ENCODE data around the gene GTF2F2.

GTF2F2 gene

DNA sequence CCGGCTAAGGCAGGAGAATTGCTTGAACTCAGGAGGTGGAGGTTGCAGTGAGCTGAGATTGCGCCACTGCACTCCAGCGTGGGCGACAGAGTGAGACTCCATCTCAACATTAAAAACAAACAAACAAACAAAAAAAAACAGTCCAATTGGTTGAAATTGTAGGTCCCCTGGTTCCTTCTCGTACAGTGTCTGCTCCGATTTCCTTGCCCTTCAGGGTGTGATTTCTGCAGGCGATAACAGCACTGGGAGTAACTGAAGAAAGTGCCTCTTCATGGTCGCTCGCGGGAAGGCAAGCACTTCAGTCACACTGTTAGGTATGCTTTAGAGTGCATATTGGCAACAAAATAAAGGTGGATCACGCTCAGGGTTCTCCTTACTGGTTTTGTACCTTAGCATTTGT, 181.0 kb downstream of the GTF2F2 start:
- no peak for DNase-seq (ENCODE audit: low spot score)

DNA sequence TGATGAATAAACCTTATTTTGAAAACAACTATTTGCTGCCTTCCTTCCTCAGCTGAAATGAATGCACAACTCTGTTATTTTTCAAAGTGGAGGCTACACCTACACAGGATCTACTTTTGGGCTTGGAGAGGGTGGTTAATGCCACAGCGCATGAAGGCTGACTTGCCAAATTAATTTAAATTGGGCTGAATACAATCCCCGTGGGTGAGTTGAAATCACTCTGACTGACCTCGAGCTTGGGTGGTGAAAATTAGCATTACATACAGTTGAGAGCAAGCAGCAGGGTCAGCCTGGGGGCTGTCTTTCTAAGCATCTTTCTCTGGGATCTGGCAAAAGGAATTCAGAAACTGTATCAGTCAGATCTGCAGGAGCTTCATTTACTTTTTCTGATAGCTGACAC, 182.2 kb downstream of the GTF2F2 start:
- DNase-seq (ENCODE audit: low spot score) = no peak

DNA sequence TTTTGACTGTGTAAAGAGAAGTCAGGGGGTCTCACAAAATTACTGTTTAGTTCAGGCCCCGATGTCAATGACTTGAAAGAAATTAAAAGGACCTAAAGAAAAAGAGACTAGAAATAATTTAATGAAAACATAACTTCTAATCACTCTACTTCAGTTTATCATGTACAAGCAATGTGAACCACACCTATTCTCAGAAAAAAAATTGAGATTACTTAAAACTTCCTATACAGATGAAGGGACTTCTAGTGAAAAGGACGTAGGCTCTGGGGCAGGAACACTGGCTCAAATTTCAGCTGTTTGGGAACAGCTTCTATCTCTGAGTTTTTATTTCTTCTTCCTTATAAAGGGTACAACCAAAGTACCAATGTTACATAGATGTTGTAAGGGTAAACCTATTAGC, 182.7 kb downstream of the GTF2F2 start:
- no peak for DNase-seq (ENCODE audit: low spot score)

DNA sequence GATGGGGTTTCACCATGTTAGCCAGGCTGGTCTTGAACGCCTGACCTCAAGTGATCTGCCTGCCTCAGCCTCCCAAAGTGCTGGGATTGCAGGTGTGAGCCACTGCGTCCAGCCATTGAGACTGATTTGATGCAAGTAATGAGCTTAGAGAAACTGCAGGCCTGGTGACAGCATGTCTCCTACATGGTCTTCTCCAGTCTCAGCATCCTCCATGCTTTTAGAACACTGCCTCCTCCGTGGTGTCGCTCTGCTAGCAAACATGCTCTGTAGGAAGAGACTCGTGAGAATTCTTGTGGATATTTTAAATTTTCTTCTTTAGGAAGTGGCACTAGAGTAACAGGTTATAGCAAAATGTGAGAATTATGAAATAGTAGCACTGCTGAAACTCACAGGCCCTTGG, 183.6 kb downstream of the GTF2F2 start:
- no peak for DNase-seq (ENCODE audit: low spot score)

DNA sequence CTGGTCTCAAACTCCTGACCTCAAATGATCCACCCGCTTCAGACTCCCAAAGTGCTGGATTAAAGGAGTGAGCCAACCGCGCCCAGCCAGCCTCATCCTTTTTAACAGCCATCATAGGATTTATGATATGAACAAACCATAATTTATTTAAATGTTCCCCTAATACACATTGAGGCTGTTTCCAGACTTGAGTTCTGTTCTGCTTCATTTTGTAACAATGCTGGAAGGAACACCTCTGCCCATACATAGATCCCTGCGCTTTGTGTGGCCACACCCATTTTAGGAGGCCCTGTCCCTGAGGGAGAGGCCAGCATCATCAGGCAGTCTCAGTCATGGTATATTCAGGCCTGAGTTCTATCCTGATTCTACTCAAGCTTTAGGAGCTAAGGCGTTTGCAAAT, 184.8 kb downstream of the GTF2F2 start:
- DNase-seq (ENCODE audit: low spot score) = no peak

DNA sequence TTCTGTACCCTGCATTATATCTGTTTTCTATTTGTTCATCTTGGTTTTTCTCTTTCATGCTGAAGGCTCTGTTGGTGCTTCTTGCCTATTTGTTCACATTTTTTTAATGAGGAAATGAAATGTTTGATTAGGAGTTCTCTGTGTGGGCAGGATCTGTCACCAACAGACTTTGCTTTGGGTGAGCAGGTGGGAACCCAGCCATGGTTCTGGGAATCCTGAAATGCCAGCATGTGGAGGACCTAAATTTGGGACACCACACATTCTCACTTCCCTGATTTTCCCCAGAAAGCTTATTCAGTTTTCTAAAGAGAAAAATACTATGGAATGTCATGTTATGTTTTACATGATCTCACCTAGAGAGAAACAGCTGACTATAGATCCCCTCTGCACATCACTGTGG, 186.7 kb downstream of the GTF2F2 start:
- DNase-seq (ENCODE audit: low spot score) = no peak

DNA sequence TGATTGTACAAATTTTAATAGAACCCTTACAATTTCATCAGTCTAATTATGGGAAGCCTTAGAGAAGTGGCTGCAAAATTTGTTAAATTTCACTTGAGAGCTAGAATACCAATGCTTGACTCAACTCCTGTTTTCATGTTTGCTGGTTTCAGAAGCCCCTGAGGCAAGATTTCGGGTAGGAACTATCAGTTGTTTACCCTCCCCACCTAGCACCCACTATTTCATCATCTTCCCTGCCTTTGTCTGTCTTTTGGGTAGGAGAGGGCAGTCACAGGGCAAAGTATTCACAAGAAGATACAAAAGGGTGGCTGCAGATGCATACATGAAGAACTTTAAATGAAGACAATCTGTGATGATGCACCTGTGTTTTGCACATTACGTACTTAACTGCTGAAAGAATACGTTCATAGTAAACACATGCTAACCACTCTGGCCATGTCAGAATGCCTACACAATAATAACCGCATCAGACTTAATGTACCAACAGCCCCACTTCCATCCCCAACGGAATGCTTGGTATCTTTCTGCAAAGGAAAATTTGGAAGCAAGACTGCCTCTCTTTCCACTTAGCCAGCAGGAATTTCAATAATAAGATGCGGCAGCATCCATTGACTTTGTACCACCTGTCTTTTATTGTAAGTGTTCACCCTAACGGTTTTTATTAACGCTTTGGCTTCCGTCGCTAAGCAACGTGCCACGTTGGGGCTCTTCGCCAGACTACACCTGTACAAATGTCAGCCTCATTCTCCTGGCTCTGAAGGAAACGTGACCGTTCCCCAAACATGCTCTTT, 190.2 kb downstream of the GTF2F2 start:
- no peak for DNase-seq (ENCODE audit: low spot score)

DNA sequence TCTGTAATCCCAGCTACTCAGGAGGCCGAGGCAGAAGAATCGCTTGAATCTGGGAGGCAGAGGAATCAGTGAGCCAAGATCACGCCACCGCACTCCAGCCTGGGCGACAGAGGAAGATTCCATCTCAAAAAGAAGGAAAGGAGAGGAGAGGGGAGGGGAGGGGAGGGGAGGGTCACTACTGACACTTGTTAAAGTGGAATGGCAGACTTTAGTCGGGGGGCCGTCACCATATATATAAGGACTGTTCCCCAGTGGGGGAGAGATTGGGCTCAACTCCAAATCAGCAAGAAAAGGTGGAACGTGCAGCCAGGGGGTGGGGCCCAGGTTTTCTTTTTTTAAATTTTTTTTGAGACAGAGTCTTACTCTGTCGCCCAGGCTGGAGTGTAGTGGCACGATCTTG, 194.5 kb downstream of the GTF2F2 start:
- DNase-seq (ENCODE audit: low spot score) = no peak

DNA sequence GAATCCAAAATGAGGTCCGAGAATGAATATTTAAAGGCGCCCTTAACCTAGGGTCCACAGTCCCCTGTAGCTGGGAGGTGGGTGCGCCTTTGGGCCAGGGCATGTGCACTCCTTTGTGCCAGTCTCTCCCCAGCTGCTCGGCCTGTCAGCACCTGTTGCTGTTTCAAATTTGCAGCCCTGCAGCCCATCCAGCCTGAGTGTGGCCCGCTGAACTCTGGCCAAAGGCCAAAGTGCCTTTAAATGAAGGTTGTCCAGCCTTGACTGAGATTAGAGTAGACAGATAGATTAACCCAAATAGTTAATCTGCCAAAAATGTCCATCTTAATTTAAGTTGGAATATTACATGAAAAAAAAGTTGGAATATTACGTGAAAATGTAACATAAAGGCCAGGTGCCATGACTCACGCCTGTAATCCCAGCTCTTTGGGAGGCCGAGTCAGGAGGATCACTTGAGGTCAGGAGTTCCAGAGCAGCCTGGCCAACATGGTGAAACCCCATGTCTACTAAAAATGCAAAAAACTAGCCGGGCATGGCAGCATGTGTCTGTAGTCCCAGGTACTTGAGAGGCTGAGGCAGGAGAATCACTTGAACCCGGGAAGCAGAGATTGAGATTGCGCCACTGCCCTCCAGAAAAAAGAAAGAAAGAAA, 195.3 kb downstream of the GTF2F2 start:
- DNase-seq (ENCODE audit: low spot score) = no peak

DNA sequence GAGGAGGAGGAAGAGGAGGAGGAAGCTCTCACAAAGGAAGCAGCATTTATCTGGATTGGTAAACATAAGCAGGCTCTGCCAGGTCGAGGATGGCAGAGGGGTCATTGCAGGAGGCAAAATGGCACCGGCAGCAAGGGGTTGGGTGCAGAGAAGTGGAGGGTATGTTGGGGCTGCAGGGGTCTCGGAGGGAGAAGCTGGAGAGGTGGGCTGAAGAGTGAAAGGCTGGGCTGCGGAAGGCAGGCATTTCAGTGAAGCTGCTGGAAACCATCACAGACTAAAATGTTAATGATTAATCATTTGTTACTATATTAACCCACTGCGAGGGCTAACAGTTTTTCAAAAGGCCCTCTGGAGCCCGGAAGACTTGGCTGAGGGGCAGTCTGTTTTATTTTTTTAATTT, 196.0 kb downstream of the GTF2F2 start:
- peak; percentile 69 for DNase-seq (ENCODE audit: low spot score)

DNA sequence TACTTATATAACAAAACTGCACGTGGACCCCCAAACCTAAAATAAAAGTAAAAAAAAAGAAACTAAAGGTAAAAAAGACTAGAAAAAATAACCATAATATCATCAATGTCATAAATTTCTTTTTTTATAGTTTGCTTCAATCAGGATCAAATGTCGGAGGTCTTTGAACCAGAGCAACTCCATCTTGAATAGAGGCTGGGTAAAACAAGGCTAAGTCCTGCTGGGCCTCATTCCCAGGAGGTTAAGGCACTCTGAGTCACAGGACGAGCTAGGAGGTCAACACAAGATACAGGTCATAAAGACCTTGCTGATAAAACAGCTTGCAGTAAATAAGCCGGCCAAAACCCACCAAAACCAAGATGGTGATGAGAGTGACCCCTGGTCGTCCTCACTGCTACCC, 196.7 kb downstream of the GTF2F2 start:
- DNase-seq (ENCODE audit: low spot score) = no peak

DNA sequence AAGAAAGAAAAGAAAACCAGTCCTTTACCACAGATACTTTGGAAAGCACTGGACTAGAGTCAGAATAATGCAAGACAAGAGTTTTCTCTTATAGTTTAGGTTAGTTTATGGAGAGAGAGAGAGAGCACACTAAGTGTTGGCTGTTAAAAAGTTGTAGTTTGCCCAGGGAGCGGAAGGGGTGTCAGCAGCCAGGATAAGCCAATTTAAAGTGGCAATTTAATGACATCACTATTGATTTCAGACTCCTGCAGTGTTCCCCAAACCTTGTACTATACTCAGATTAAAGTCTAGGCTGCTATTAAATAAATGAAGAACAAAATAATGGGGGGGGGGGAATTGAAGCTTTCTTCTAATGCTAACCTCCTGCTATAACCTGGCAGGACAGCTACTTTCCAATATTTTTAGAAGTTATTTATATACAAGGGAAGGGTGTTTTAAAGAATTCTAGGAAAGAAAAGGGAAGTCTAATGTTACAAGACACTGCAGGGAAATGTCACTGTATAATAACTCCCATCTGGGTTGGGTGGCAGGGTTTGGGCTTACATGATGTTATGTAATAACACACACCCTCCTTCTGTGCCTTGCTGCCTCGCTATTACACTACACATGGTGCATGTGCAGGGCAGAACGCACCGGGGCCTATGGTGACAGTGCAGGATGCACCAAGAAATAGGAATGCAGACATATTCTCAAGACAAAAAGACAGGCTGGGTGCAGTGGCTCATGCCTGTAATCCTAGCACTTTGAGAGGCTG, 200.7 kb downstream of the GTF2F2 start:
- DNase-seq (ENCODE audit: low spot score) = no peak

DNA sequence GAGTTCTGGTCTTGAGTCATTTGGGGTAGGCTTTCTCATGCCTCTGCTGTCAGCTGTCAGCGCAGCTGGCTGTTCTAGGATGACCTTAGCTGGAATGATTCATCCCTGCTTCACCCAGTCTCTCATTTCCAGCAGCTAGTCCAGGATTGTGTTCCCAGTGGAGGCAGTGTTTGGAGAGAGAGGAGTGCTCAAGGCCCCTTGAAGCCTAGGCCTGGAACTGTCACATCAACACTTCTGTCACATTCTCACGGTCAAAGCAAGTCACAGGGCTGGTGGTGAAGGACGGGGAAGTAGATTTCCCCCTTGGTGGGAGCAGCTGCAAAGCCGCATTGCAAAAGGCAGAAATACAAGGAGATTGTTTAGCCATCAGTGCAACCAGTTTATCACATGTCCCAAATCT, 205.5 kb downstream of the GTF2F2 start:
- DNase-seq (ENCODE audit: low spot score) = no peak

DNA sequence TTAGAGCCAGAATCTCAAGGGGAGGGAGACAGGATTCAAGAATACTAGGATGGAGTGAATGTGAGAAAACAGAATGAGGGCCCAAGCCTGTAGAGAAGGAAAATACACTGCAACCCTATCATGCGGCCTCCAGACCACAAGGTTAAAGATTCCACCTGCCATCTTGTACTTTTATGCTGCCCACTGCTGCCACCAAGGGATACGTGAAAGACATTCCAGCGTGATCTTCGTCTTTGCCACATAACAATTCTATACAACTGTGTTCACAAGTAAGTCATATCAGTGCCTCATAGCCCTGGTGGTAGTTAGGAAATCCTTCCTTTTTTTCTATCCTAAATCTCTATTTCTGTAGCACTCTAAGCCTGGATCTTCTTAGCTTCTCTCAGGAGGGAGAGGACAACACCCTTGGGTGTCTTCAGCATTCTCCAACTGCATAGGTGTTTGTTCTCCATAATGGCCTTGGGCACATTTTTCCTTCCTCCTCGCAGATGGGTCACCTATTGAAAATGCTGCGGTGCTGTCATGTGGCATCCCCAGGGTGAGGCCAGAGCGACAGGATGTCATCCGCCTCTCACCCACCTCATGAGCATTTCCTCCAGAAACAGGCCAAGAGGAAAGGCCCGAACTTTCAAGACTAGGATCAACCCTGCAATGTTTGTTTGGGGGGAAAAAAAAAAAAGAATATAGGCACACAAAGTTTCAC, 207.1 kb downstream of the GTF2F2 start:
- DNase-seq (ENCODE audit: low spot score) = no peak

DNA sequence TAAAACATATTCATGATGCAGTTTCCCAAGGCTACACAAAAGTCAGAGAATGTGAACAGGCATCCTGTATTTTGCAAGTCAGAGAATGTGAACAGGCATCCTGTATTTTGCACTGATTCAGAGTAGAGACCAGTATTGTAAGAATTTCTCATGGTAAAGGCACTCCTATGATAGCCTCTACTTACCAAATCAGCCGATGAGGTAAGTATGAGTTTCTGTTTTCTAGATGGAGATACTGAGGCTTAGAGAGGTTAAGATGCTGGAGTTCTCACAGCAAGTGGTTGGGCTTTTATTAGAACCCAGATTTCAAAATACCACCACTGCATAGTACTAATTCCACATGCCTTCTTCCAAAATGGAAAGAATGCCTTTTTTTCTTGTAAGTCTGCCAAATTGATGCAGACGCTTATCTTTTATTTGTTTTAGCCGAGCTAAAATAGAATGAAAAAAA, 208.4 kb downstream of the GTF2F2 start:
- no peak for DNase-seq (ENCODE audit: low spot score)

DNA sequence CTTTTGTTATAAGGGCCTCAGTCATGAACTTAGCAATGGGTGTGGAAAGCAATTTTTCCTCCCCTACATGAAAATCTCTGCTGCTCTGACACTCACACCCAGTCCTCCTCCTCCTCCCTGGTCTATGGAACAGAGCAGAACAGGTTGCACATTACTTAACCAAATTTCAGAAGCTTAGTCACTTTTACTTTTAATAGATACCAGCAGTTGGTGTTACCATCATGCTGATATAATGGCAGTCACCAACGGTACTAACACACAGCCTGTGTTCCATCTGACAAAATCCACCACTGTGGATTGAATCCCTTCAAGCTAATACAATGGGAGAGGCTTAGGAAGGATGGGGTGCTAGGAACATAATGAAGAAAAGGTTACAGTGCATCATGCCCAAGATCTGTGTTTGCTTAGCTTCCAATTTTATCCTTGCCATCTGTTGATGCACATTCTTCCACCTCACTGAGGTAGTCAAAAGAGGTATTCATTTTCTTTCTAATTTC, 210.9 kb downstream of the GTF2F2 start:
- no peak for DNase-seq (ENCODE audit: low spot score)

DNA sequence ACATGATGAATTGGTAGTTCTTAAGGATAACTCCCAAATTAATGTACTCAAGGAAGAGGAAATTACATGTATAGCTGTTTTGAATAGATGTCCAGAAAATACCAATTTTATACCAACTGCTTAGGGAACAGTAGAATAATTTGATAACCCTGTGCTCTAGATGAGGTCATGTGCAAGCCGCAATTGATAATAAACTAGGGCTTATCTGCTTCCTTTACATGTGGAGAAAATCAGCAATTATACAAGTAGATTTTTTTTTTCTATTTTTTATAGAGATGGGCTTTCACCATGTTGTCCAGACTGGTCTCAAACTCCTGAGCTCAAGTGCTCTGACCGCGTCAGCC, 211.4 kb downstream of the GTF2F2 start:
- no peak for DNase-seq (ENCODE audit: low spot score)

DNA sequence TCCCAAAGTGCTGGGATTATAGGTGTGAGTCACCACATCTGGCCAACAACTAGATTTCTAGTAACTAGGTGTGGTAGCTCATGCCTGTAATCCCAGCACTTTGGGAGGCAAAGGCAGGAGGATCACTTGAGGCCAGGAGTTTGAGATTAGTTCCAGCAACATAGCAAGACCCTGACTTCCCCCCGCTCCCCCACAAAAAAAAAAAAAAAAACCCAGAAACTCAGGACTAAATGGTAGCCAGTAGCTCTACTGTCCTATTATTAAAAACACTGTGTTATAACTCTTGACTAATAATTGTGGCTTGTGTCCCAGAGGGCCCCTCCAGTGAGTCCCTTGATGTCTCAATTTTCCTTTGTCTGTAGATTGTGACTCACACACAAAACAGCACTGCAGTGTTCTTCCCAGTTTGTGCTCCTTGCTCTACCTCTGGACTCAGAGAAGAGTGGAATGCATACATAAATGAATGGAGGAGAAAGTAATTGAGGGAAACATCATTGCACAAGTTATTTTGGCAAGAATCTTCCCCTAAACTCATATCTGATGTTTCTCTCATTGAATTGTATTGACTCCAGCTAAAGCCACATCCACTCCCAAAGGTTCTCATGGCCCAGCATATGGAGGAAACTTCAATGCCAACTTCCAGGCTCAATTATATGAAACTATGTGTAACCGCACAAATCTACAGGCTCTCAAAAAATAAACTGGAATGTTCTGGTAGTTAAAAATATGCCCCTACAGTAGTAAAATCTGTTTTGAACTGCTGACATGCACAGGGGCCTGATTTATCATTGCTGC, 211.9 kb downstream of the GTF2F2 start:
- DNase-seq (ENCODE audit: low spot score) = no peak

DNA sequence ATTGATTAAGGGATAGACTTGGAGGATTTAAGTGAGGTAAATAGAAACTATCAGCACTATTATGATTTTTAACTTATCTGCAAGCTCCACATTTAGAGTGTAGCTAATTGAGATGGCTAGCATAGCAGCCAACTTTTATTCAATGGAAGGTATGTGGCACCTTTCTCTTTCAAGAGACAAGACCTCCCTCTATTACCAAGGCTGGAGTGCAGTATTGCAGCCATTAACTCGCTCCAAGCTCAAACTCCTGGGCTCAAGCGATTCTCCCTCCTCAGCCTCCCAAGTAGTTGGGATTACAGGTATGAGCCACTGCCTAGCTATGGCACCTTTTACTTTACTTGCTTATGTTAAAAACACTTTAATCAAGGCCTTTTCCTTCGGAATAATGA, 212.5 kb downstream of the GTF2F2 start:
- DNase-seq (ENCODE audit: low spot score) = no peak

DNA sequence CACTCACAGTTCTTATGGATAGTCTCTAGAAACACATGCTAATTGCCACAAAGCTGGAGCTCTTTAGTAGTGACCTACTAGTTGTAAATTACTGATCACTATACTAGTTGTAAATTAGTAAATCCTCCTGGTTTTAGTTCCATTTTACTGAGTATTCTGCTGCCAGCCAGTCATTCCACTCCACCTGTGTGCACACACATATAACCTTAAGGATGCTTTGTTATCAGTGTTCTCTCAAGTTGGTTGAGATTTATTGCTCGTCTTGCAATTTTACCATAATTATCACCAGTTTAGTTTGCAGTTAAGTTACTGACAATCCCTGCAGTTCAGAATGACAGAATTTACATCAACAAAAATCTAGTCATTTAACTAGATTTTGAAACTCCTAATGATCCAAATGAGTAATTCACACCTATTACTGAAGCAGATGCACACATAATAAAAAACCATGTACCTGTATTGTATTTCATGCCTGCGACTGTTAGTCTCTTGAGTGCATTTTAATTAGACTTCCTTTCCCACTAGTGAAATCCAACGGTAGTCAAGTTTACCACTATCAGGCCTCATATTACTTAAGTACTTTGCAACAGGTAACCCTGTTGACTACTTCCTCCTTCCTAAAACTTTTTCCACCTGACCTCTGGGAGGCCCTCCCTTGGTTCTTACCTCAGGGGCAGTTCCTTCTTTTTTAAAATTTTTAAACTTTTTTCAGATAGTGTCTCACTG, 213.1 kb downstream of the GTF2F2 start:
- DNase-seq (ENCODE audit: low spot score) = no peak
